Ureter (tissue), 1 donor: ENCODE data around the gene TMEM158. TPM values are rescaled to one million over a fixed set of nuclear protein-coding genes. Genes with fewer than 3 reads are reported as not detected.

ENCODE experiments used
- total RNA-seq: library from RNA; stranded (reverse); gene quantifications from one replicate; pipeline ENCODE4 v1.2.4, GENCODE V29; 2023
- donor health status: DM: yes; HTN: yes; CAD: no.

The TMEM158 gene
- total RNA-seq, 1 donor from 2014 or later: 6.5 TPM

Other genes with a start within 250 kb of the TMEM158 start
- 58.9 TPM for gene CLEC3B, start 200.0 kb downstream of the TMEM158 start, total RNA-seq
- 40.6 TPM for gene CDCP1, start 79.9 kb downstream of the TMEM158 start, total RNA-seq
- gene LARS2, start 162.3 kb upstream of the TMEM158 start, total RNA-seq: 30.3 TPM